Measurements from ENCODE around the gene EPHA10.

EPHA10 gene

GRCh38 chr1:37732111-37732780 lies 32.7 kb downstream of the EPHA10 start:
- H3K4me3 ChIP-seq (ENCODE audit: low read depth, low read length): no peak overlapping the region
- TF ChIP-seq CTCF (IDR thresholded peaks at IDR 0.05; ENCODE audit: control insufficient read depth, extremely low read depth, insufficient read depth): no peak
- DNase-seq (ENCODE audit: low read depth): no peak

- TF ChIP-seq CTCF (IDR thresholded peaks at IDR 0.05; ENCODE audit: control insufficient read depth, extremely low read depth, insufficient read depth): no peak
- no peak for DNase-seq (ENCODE audit: low read depth)
- H3K4me3 ChIP-seq (ENCODE audit: low read depth, low read length): no peak overlapping the region
Observed at GRCh38 chr1:37731312-37732019, 33.5 kb downstream of the EPHA10 start.

- no peak overlapping the region for H3K4me3 ChIP-seq (ENCODE audit: low read depth, low read length)
- TF ChIP-seq CTCF (IDR thresholded peaks at IDR 0.05; ENCODE audit: control insufficient read depth, extremely low read depth, insufficient read depth): no peak
- no peak for DNase-seq (ENCODE audit: low read depth)
Observed at GRCh38 chr1:37730376-37730775, 34.5 kb downstream of the EPHA10 start.

GRCh38 chr1:37728416-37728815 lies 36.5 kb downstream of the EPHA10 start:
- no peak overlapping the region for H3K4me3 ChIP-seq (ENCODE audit: low read depth, low read length)
- TF ChIP-seq CTCF (IDR thresholded peaks at IDR 0.05; ENCODE audit: control insufficient read depth, extremely low read depth, insufficient read depth): no peak
- no peak for DNase-seq (ENCODE audit: low read depth)

- H3K4me3 ChIP-seq (ENCODE audit: low read depth, low read length): no peak overlapping the region
- DNase-seq (ENCODE audit: low read depth): no peak
- no peak for TF ChIP-seq CTCF (IDR thresholded peaks at IDR 0.05; ENCODE audit: control insufficient read depth, extremely low read depth, insufficient read depth)
Observed at GRCh38 chr1:37726751-37727585, 38.0 kb downstream of the EPHA10 start.

- no peak overlapping the region for H3K4me3 ChIP-seq (ENCODE audit: low read depth, low read length)
- DNase-seq (ENCODE audit: low read depth): no peak
- no peak for TF ChIP-seq CTCF (IDR thresholded peaks at IDR 0.05; ENCODE audit: control insufficient read depth, extremely low read depth, insufficient read depth)
Observed at GRCh38 chr1:37725851-37726613, 38.9 kb downstream of the EPHA10 start.

Measured in LNCaP clone FGC (cell line).